ENCODE results near the gene CABP4. TPM values are rescaled to one million over a fixed set of nuclear protein-coding genes. Genes with fewer than 3 reads are reported as not detected.
A peak's percentile ranks its signal among the peaks of the same experiment; 100 is the strongest.

The CABP4 gene
- total RNA-seq, 4 donors from 2014 or later, result 0.19 to 0.55 (median 0.30) TPM

- TF ChIP-seq CTCF (IDR thresholded peaks at IDR 0.05 in 4 of 5, conservative IDR thresholded peaks at IDR 0.05 in 1 of 5) (no peak), POLR2A (IDR thresholded peaks at IDR 0.05) (no peak)
- DNase-seq (peak in 1 of 2 donors; percentile 85), ATAC-seq (peak; percentile 8 to 52)
- H3K9me3 ChIP-seq, result no peaks in the 10 kb centered on the region
- H3K4me1 ChIP-seq, result peaks cover 46 to 57% of the 10 kb centered on the region in 2 donors
- H3K36me3 ChIP-seq, result no peaks in the 10 kb centered on the region
- H3K27ac ChIP-seq, result peak overlapping the region; percentile 78 to 97 (median 87)
- peak overlapping the region in 2 of 4 donors; percentile 14 to 21 for H3K4me3 ChIP-seq
- in situ Hi-C loops (cut with MboI; ENCODE audit: low sequenced_read_pairs in 4 of 4), result no loop called here
- no peaks in the 10 kb centered on the region for H3K27me3 ChIP-seq
- intact Hi-C loops (cut with DNase I; ENCODE audit: low total_unique reads), result no loop called here
These were observed 36.5 kb upstream of the CABP4 start for GRCh38 chr11:67418476-67419281.

- TF ChIP-seq CTCF (IDR thresholded peaks at IDR 0.05 in 4 of 5, conservative IDR thresholded peaks at IDR 0.05 in 1 of 5), result no peak
- no peak for TF ChIP-seq POLR2A (IDR thresholded peaks at IDR 0.05)
- Histone ChIP-seq H3K4me1 (peaks cover 46 to 57% of the 10 kb centered on the region in 2 donors), H3K4me3 (peak overlapping the region in 1 of 4 donors; percentile 50), H3K36me3 (no peaks in the 10 kb centered on the region), H3K9me3 (no peaks in the 10 kb centered on the region), H3K27ac (peak overlapping the region; percentile 78 to 97 (median 87)), H3K27me3 (no peaks in the 10 kb centered on the region)
- intact Hi-C loops (cut with DNase I; ENCODE audit: low total_unique reads), result loop anchor here (10.0 kb wide), 2 partner anchors 165 to 1365 kb away; partner anchors contain the start of genes GSTP1 and SF3B2
- in situ Hi-C loops (cut with MboI; ENCODE audit: low sequenced_read_pairs in 4 of 4), result no loop called here
- DNase-seq (no peak), ATAC-seq (no peak)
These were observed 35.7 kb upstream of the CABP4 start for GRCh38 chr11:67419325-67420049.

- in situ Hi-C loops (cut with MboI; ENCODE audit: low sequenced_read_pairs in 4 of 4), result no loop called here
- Histone ChIP-seq H3K9me3 (no peaks in the 10 kb centered on the region), H3K4me3 (peak overlapping the region; percentile 21 to 77 (median 54)), H3K27me3 (no peaks in the 10 kb centered on the region), H3K27ac (peak overlapping the region; percentile 78 to 97 (median 87)), H3K36me3 (no peaks in the 10 kb centered on the region), H3K4me1 (peaks cover 46 to 53% of the 10 kb centered on the region in 2 donors)
- ATAC-seq (peak; percentile 1 to 9), DNase-seq (no peak)
- intact Hi-C loops (cut with DNase I; ENCODE audit: low total_unique reads), result loop anchor here (10.0 kb wide), 2 partner anchors 165 to 1365 kb away; partner anchors contain the start of genes GSTP1 and SF3B2
- no peak for TF ChIP-seq POLR2A (IDR thresholded peaks at IDR 0.05)
- TF ChIP-seq CTCF (IDR thresholded peaks at IDR 0.05 in 4 of 5, conservative IDR thresholded peaks at IDR 0.05 in 1 of 5), result no peak
These were observed 35.0 kb upstream of the CABP4 start for GRCh38 chr11:67420147-67420645.

GRCh38 chr11:67420646-67421429, 34.3 kb upstream of the CABP4 start:
- Histone ChIP-seq H3K27me3 (no peaks in the 10 kb centered on the region), H3K4me3 (peak overlapping the region; percentile 21 to 77 (median 54)), H3K36me3 (no peaks in the 10 kb centered on the region), H3K9me3 (no peaks in the 10 kb centered on the region), H3K4me1 (peaks cover 45 to 50% of the 10 kb centered on the region in 2 donors), H3K27ac (peak overlapping the region; percentile 78 to 97 (median 87))
- DNase-seq (peak; percentile 93 to 95), ATAC-seq (peak; percentile 67 to 82)
- intact Hi-C loops (cut with DNase I; ENCODE audit: low total_unique reads), result loop anchor here (1.0 to 10.0 kb wide), 3 partner anchors 19 to 1366 kb away; partner anchors contain the start of genes GSTP1 and SF3B2
- in situ Hi-C loops (cut with MboI; ENCODE audit: low sequenced_read_pairs in 4 of 4), result no loop called here
- TF ChIP-seq POLR2A (IDR thresholded peaks at IDR 0.05) (peak; percentile 86 to 90), CTCF (IDR thresholded peaks at IDR 0.05 in 4 of 5, conservative IDR thresholded peaks at IDR 0.05 in 1 of 5) (peak in 2 of 5 experiments; percentile 13 to 28)
